Activated T-cell treated with anti-CD3 and anti-CD28 coated beads for 4 hours (primary cell): ENCODE results near the gene LRP5.
"Not testable (repeated sequence)": the region's sequence is repeated elsewhere in the genome, so short reads cannot be mapped to it uniquely, and the experiment has no call there.

Experiments used
- DNase-seq: peaks from one replicate; pipeline ENCODE4 v3.0.0-alpha.2; 2020

The LRP5 gene

GRCh38 chr11:68329978-68330699, 17.7 kb downstream of the LRP5 start:
- no peak for DNase-seq

- DNase-seq: no peak
Measured at GRCh38 chr11:68330700-68331337, 18.4 kb downstream of the LRP5 start.

GRCh38 chr11:68331338-68331947, 19.1 kb downstream of the LRP5 start:
- DNase-seq: no peak

- no peak for DNase-seq
Measured at GRCh38 chr11:68332186-68332585, 19.8 kb downstream of the LRP5 start.

GRCh38 chr11:68333173-68333572, 20.8 kb downstream of the LRP5 start:
- DNase-seq: no peak

GRCh38 chr11:68334923-68335322, 22.5 kb downstream of the LRP5 start:
- no peak for DNase-seq

- no peak for DNase-seq
Measured at GRCh38 chr11:68335683-68336082, 23.3 kb downstream of the LRP5 start.

- no peak for DNase-seq
Measured at GRCh38 chr11:68336716-68337115, 24.3 kb downstream of the LRP5 start.

GRCh38 chr11:68337399-68337835, 25.0 kb downstream of the LRP5 start:
- DNase-seq: no peak

- DNase-seq: no peak
Measured at GRCh38 chr11:68338051-68338780, 25.8 kb downstream of the LRP5 start.

GRCh38 chr11:68340003-68340767, 27.8 kb downstream of the LRP5 start:
- no peak for DNase-seq

GRCh38 chr11:68340784-68341556, 28.6 kb downstream of the LRP5 start:
- no peak for DNase-seq

GRCh38 chr11:68341557-68342458, 29.4 kb downstream of the LRP5 start:
- DNase-seq: no peak

- DNase-seq: no peak
Measured at GRCh38 chr11:68342459-68343158, 30.2 kb downstream of the LRP5 start.

GRCh38 chr11:68343761-68344256, 31.4 kb downstream of the LRP5 start:
- DNase-seq: no peak

- not testable (repeated sequence) for DNase-seq
Measured at GRCh38 chr11:68344821-68345220, 32.4 kb downstream of the LRP5 start.

- DNase-seq: no peak
Measured at GRCh38 chr11:68345776-68346461, 33.5 kb downstream of the LRP5 start.

- DNase-seq: no peak
Measured at GRCh38 chr11:68346462-68346790, 34.0 kb downstream of the LRP5 start.

- no peak for DNase-seq
Measured at GRCh38 chr11:68347345-68347744, 35.0 kb downstream of the LRP5 start.
